ENCODE data around the gene CDK5R2. TPM values are rescaled to one million over a fixed set of nuclear protein-coding genes. Genes with fewer than 3 reads are reported as not detected.

CDK5R2 gene
- total RNA-seq, 4 donors from 2014 or later, result not detected

- intact Hi-C loops (cut with DNase I; ENCODE audit: low total_unique reads), result no loop called here
- DNase-seq (ENCODE audit: low spot score in 2 of 2), result peak in 1 of 2 donors; percentile 46
- no peak overlapping the region for H3K4me3 ChIP-seq (ENCODE audit: low read depth, poor library complexity, severe bottlenecking)
- TF ChIP-seq CTCF (IDR thresholded peaks at IDR 0.05) (no peak), POLR2A (IDR thresholded peaks at IDR 0.05) (no peak)
- WGBS, 2 donors, result 47 to 52% methylated on average over 5 of the region's 5 CpGs
Measured at GRCh38 chr2:218964041-218964771, 4.7 kb downstream of the CDK5R2 start.

- intact Hi-C loops (cut with DNase I; ENCODE audit: low total_unique reads), result no loop called here
- H3K4me3 ChIP-seq (ENCODE audit: low read depth, poor library complexity, severe bottlenecking), result no peak overlapping the region
- TF ChIP-seq POLR2A (IDR thresholded peaks at IDR 0.05) (no peak), CTCF (IDR thresholded peaks at IDR 0.05) (no peak)
- 0 to 31% methylated on average over 1 of the region's 1 CpG for WGBS, 2 donors
- DNase-seq (ENCODE audit: low spot score in 2 of 2), result no peak
Measured at GRCh38 chr2:218970894-218971293, 11.4 kb downstream of the CDK5R2 start.

GRCh38 chr2:218975060-218975777, 15.8 kb downstream of the CDK5R2 start:
- no peak for DNase-seq (ENCODE audit: low spot score in 2 of 2)
- no peak overlapping the region for H3K4me3 ChIP-seq (ENCODE audit: low read depth, poor library complexity, severe bottlenecking)
- intact Hi-C loops (cut with DNase I; ENCODE audit: low total_unique reads), result no loop called here
- TF ChIP-seq POLR2A (IDR thresholded peaks at IDR 0.05) (no peak), CTCF (IDR thresholded peaks at IDR 0.05) (no peak)
- 66 to 67% methylated on average over 4 of the region's 4 CpGs for WGBS, 2 donors

- TF ChIP-seq POLR2A (IDR thresholded peaks at IDR 0.05) (no peak), CTCF (IDR thresholded peaks at IDR 0.05) (peak in 1 of 3 donors; percentile 67)
- no peak overlapping the region for H3K4me3 ChIP-seq (ENCODE audit: low read depth, poor library complexity, severe bottlenecking)
- intact Hi-C loops (cut with DNase I; ENCODE audit: low total_unique reads), result no loop called here
- 1 to 4% methylated on average over 31 to 32 of the region's 39 CpGs for WGBS, 2 donors
- DNase-seq (ENCODE audit: low spot score in 2 of 2), result peak; percentile 46 to 95
Measured at GRCh38 chr2:218979846-218980734, 20.6 kb downstream of the CDK5R2 start.

- TF ChIP-seq POLR2A (IDR thresholded peaks at IDR 0.05) (no peak), CTCF (IDR thresholded peaks at IDR 0.05) (no peak)
- WGBS, 2 donors, result 5% methylated on average over 26 of the region's 26 CpGs
- DNase-seq (ENCODE audit: low spot score in 2 of 2), result no peak
- intact Hi-C loops (cut with DNase I; ENCODE audit: low total_unique reads), result no loop called here
- no peak overlapping the region for H3K4me3 ChIP-seq (ENCODE audit: low read depth, poor library complexity, severe bottlenecking)
Measured at GRCh38 chr2:218980735-218981389, 21.4 kb downstream of the CDK5R2 start.

All from lower leg skin (tissue), 4 donors.